KOPT-K1 (cell line): ENCODE measurements around the gene PSMB3.

ENCODE experiments used
- H3K27ac ChIP-seq: fragments of 200-600 bp; sonication (generic); 2 replicates; pipeline ENCODE4 v1.5.1; 2016; ENCODE audit warnings: antibody characterized with exemption, mild to moderate bottlenecking, low read depth, low read length; ENCODE audit not compliant: poor library complexity, severe bottlenecking
- H3K36me3 ChIP-seq: fragments of 200-600 bp; sonication (generic); 2 replicates; pipeline ENCODE4 v1.5.1; 2017; ENCODE audit warnings: antibody characterized with exemption, mild to moderate bottlenecking, low read length, moderate library complexity; ENCODE audit not compliant: insufficient read depth
- H3K9me3 ChIP-seq: fragments of 200-600 bp; sonication (generic); 2 replicates; pipeline ENCODE4 v1.5.1; 2017; ENCODE audit warnings: antibody characterized with exemption, low read length, mild to moderate bottlenecking; ENCODE audit not compliant: insufficient read depth, poor library complexity, severe bottlenecking

The PSMB3 gene

GRCh38 chr17:38748892-38749222 lies 3.7 kb upstream of the PSMB3 start:
- Histone ChIP-seq H3K9me3 (no peaks in the 10 kb centered on the region), H3K27ac (no peak overlapping the region), H3K36me3 (peaks cover 2% of the 10 kb centered on the region; the same call in 1 of the 2 replicates)

DNA sequence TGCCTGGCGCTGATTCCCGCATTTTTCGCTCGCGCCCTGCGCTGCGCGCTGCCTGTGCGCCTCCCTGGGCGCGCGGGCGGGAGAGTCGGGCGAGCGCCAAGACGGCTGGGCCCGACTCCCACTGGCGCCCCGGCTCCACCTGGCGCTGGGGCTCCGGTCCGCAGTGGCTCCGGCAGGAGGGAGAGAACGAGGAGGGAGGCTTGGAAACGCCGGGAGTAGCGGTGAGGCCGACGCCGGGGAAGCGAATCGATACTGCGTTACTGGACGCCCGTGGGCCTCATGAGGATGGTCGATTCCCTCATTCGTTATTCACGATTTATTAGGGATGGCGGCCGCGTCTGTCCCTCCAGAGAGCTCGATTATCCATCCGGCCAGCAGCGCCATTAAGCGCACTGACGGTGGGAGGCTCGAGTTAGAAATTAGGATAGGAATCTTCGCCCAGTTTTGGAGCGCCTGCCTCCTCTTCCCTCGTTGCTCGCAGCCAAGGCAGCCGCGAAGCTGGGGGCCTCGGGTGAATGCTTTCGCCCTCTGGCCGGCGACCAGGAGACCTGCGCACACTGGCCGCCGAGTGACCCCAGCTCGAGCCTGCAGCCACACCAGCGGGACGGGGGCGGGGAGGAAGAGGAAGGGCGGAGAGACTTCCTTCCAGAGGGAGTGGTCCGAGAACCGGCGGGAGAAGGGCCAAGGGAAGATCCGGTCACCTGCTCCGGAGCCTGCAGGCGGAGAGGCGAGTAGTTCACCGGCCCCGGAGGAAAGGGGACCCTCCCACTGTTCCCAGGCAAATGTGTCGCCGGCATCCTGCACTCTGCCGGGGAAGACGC lies 3.1 kb upstream of the PSMB3 start:
- Histone ChIP-seq H3K9me3 (no peaks in the 10 kb centered on the region), H3K27ac (no peak overlapping the region), H3K36me3 (peaks cover 7% of the 10 kb centered on the region; the same call in 1 of the 2 replicates)

DNA sequence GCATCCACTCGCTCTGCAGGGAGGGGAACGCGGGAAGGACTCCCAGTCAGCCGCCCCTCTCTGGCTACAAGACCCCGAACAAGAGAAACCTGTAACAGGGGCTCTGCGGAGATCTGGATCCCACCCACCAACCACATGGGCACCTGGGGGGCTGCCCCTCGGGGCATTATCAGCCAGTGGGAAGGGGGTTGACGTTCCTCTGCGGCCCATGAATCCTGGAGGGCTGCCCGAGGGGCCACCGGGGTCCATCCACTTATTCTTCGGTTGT lies 2.6 kb upstream of the PSMB3 start:
- H3K36me3 ChIP-seq, result peaks cover 12% of the 10 kb centered on the region; the same call in 1 of the 2 replicates
- H3K27ac ChIP-seq, result no peak overlapping the region
- H3K9me3 ChIP-seq, result no peaks in the 10 kb centered on the region

- H3K36me3 ChIP-seq, result peaks cover 18% of the 10 kb centered on the region; the same call in 1 of the 2 replicates
- no peak overlapping the region for H3K27ac ChIP-seq
- no peaks in the 10 kb centered on the region for H3K9me3 ChIP-seq
Observed at GRCh38 chr17:38750312-38751121, 2.0 kb upstream of the PSMB3 start.

DNA sequence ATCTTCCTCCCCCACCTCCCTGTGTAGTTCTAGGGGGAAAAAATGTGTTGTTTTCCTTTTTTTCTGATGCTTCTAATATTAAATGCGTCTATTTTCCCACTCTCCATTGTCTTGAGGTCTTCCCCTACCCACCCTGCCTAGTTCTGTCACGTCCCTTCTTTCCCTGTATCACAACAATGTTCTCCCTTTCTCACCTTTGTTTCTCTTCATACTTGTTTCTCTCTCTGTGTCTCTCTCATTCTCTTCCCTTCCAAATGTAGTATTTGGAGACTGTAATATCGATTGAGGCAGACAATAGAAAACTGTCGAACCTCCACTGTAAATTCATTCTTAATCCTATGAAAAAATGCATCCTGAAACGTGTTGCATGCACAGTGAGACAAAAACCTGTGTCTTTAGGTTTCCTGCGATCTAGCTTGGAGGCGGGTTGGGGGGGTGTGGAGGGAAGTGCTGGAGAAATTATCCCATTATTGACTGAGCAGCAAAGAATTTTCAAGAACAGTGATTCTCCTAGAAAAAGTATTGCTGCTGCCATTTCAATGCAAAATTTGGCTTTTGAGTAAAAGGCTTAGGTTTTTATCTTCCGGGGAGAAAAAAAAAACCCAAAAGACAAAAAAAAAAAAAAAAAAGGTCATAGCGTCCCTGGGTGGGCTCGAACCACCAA lies 1.3 kb upstream of the PSMB3 start:
- H3K9me3 ChIP-seq, result no peaks in the 10 kb centered on the region
- peaks cover 25% of the 10 kb centered on the region for H3K36me3 ChIP-seq
- H3K27ac ChIP-seq, result no peak overlapping the region

DNA sequence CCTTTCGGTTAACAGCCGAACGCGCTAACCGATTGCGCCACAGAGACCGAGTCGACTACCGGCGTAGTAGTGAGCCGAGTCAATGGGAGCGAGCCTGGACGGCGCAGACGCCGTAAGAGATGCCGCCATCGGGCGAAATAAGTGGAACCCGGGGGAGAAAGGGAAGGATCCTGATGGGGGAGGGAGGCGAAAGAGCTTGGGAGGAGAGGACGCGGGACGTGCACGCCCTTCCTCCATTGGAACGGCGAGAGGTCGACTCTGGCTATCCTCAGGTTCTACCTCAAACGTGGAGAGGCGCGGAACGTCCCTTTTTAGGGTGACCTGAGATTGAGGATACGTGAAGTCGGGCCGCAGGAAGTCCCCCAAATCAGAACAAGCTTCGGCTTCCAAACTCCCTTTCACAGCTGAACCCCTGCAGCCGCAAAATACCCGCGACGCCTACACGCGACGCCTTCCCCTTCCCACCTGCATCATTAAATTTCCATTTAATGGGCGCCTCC lies 683 bp upstream of the PSMB3 start:
- Histone ChIP-seq H3K36me3 (peaks cover 31% of the 10 kb centered on the region), H3K9me3 (no peaks in the 10 kb centered on the region), H3K27ac (peak overlapping the region; percentile 73)

DNA sequence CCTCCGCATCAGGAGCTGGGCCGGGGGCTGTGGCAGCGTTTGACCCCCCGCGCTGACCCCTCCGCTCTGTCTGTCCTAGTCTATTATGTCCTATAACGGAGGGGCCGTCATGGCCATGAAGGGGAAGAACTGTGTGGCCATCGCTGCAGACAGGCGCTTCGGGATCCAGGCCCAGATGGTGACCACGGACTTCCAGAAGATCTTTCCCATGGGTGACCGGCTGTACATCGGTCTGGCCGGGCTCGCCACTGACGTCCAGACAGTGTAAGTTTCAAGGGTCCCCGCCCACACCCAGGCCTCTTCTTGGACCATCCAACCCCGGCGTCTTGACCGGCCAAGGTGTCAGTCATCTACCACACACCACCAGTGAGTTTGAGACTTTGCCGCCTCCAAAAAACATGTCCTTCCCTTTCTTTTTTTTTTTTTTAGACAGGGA lies 548 bp downstream of the PSMB3 start:
- Histone ChIP-seq H3K27ac (peak overlapping the region; percentile 73), H3K9me3 (no peaks in the 10 kb centered on the region), H3K36me3 (peaks cover 43% of the 10 kb centered on the region)

GRCh38 chr17:38761612-38762011 lies 9.1 kb downstream of the PSMB3 start:
- Histone ChIP-seq H3K36me3 (peaks cover 98% of the 10 kb centered on the region), H3K27ac (no peak overlapping the region)

GRCh38 chr17:38762231-38762630 lies 9.7 kb downstream of the PSMB3 start:
- H3K27ac ChIP-seq, result no peak overlapping the region
- no peaks in the 10 kb centered on the region for H3K9me3 ChIP-seq
- peaks cover 98% of the 10 kb centered on the region for H3K36me3 ChIP-seq

More at GRCh38 chr17:38761612-38762011, 9.1 kb downstream of the PSMB3 start:
- no peaks in the 10 kb centered on the region for H3K9me3 ChIP-seq

DNA sequence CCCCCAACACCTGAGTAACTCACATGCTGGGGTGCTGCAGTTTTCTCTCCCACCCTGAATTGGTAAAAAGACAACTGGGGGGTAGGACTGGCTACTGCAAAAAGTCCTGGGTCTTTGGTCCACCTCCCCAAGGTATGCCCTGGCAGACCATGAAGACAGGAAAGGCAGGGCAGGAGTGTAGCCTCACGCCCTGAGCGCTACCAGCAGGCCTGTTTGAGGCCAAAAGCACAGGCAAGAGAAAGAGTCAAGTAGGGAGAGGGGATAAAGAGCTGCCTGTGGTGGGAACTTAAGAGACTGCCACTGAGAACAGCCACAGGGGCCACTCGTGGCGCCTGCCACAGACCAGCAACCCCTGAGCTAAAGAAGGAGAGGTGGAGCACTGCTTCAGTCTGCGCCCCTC lies 13.8 kb downstream of the PSMB3 start:
- Histone ChIP-seq H3K9me3 (no peaks in the 10 kb centered on the region), H3K27ac (no peak overlapping the region), H3K36me3 (peaks cover 100% of the 10 kb centered on the region)

GRCh38 chr17:38768417-38768816 lies 15.9 kb downstream of the PSMB3 start:
- Histone ChIP-seq H3K27ac (no peak overlapping the region), H3K9me3 (no peaks in the 10 kb centered on the region), H3K36me3 (peaks cover 100% of the 10 kb centered on the region)

DNA sequence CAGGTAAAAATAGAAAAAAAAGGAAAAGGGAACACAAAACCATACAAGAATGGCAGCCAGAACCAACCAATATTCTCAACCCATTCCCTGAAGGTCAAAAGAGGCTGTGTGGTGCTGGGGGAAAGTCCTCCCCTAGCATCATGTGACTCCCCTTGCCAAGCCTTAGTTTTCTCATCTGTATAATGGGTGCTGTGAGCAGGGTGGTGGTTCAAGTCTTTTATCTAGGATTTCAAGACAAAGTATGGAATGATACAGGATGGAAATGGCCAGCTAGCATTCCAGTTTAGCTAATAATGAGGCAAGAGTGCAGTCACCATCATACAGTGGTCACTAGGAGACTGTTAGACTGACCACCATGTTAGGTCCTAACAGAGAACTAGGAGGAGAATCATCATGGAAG lies 20.7 kb downstream of the PSMB3 start:
- Histone ChIP-seq H3K36me3 (peaks cover 98% of the 10 kb centered on the region), H3K27ac (no peak overlapping the region), H3K9me3 (no peaks in the 10 kb centered on the region)

DNA sequence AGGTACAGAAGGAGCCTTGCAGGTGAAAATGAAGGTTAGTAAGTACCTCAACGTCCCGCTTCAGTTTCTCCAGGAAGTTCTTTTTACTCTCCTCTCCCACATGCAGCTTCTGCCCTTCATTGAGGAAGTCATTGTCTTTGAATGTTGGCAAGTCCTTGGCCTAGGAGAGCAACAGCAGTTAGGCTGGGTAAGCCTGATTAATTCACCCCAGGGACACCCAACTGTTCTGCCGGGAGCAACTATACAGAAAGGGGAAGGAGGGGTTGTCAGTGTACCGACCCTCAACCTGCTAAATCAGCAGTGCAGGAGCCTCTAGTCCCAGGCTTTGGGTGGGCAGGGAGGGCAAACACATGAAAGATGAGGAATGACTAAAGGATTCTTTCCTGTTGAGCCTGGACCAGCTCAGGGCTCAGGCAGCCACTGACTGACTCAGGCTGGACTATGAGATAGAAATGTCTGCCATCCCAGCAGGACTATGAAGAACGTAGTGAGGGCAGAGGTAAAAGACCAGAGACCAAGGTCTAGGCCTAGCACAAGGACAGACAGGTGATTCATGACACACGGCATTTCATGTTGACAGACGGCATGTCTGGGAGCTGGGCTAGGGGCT lies 25.2 kb downstream of the PSMB3 start:
- no peak overlapping the region for H3K27ac ChIP-seq
- no peaks in the 10 kb centered on the region for H3K9me3 ChIP-seq
- peaks cover 98% of the 10 kb centered on the region for H3K36me3 ChIP-seq

- no peak overlapping the region for H3K27ac ChIP-seq
- no peaks in the 10 kb centered on the region for H3K9me3 ChIP-seq
- H3K36me3 ChIP-seq, result peaks cover 99% of the 10 kb centered on the region
Observed at GRCh38 chr17:38779965-38780752, 27.6 kb downstream of the PSMB3 start.
